ENCODE measurements around the gene FH. TPM values are rescaled to one million over a fixed set of nuclear protein-coding genes. Genes with fewer than 3 reads are reported as not detected.
A peak's percentile ranks its signal among the peaks of the same experiment; 100 is the strongest.

Gene FH
- 10 to 100 TPM; 39.9 to 69.2 (median 53.2) TPM for total RNA-seq
- polyA plus RNA-seq: 100 to 1,000 TPM in 1 of 3 donors, 10 to 100 TPM in 2; 75.0 to 125 (median 79.3) TPM

DNA sequence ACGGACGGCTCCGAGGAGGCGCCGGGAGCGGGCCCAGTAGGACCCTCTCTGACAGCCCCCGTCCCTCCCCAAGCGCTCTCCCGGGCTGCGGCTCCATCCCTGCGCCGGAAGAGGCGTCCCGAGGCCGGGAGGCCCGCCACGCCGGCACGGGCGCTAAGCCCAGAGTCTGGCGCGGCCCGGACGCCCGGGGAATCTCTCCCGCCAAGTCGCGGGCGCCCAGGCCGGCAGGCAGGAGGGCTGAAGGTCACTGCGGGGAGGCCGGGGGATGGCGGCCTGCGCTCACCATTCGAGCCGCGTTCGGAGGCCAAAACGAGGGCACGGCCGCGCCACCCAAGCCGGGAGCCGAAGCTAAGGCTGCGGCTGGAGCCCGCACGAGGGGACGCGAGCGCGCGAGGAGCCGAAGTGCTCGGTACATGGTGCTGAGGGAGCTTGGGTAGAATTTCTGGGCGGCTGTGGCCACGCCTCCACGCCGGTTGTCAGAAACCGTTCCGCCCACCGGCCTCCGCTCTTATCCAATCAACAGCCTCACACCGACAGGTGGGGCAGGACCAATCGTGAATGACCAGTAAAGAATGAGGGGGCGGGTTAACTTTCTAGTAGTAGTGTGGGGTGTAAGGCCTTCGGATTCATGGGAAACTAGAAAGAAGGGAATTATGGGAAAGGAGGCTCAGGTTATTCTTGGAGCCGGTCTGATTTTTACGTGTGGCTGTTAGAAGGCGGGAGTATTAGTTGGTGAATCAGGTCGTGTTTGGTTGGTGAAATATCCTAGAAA, at the start of gene FH:
Gene FH (minus strand): TSS at position 448 of the 772 bp plus-strand sequence. CDS start 33 bp downstream, at position 415.
- peak within 1 kb of the TSS; percentile 80 to 91 (median 84) for H3K4me3 ChIP-seq
- peaks cover 0 to 21% (median 13%) of the 10 kb centered on the region in 4 donors for H3K4me1 ChIP-seq
- peak; percentile 98 for DNase-seq
- intact Hi-C loops (cut with DNase I): loop anchor here (10.0 kb wide), 1 partner anchor 125 kb away; the partner anchor contains the start of genes CHML and OPN3
- peaks cover 0 to 9% (median 2%) of the 10 kb centered on the region in 4 donors for H3K36me3 ChIP-seq
- H3K27ac ChIP-seq: peak within 1 kb of the TSS; percentile 91 to 96 (median 95)
- H3K27me3 ChIP-seq: no peaks in the 10 kb centered on the region
- WGBS, 2 donors: 0 to 1% methylated on average over 70 of the region's 70 CpGs
- H3K9me3 ChIP-seq: no peaks in the 10 kb centered on the region
- TF ChIP-seq EP300 (IDR thresholded peaks at IDR 0.05) (no peak), POLR2AphosphoS5 (IDR thresholded peaks at IDR 0.05) (peak; percentile 86 to 97 (median 90)), POLR2A (IDR thresholded peaks at IDR 0.05) (peak; percentile 67 to 81)

DNA sequence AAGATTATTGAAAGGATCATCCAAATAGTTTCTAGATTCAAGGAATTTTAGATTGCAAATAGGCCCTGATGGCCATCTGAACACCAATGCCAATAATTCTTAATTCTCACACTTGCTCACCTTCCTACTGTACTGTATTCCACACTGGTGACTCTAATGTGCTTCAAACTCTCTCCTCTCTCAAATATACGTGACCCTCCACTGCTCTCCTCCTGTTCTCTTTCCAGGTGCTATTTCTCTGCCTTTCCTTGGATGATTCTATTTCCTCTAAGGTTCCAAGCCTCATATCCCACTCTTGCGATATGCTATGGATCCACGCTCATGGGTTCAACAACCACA, 41.3 kb upstream of the FH start:
- no peaks in the 10 kb centered on the region for H3K27me3 ChIP-seq
- no peaks in the 10 kb centered on the region for H3K9me3 ChIP-seq
- H3K4me1 ChIP-seq: no peaks in the 10 kb centered on the region
- H3K4me3 ChIP-seq: no peak overlapping the region
- no peak for DNase-seq
- H3K36me3 ChIP-seq: no peaks in the 10 kb centered on the region
- intact Hi-C loops (cut with DNase I): no loop called here
- 90 to 91% methylated on average over 3 of the region's 3 CpGs for WGBS, 2 donors
- H3K27ac ChIP-seq: no peak overlapping the region
- TF ChIP-seq, protein P1, sequence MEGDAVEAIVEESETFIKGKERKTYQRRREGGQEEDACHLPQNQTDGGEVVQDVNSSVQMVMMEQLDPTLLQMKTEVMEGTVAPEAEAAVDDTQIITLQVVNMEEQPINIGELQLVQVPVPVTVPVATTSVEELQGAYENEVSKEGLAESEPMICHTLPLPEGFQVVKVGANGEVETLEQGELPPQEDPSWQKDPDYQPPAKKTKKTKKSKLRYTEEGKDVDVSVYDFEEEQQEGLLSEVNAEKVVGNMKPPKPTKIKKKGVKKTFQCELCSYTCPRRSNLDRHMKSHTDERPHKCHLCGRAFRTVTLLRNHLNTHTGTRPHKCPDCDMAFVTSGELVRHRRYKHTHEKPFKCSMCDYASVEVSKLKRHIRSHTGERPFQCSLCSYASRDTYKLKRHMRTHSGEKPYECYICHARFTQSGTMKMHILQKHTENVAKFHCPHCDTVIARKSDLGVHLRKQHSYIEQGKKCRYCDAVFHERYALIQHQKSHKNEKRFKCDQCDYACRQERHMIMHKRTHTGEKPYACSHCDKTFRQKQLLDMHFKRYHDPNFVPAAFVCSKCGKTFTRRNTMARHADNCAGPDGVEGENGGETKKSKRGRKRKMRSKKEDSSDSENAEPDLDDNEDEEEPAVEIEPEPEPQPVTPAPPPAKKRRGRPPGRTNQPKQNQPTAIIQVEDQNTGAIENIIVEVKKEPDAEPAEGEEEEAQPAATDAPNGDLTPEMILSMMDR (IDR thresholded peaks at IDR 0.05): no peak
- TF ChIP-seq POLR2AphosphoS5 (IDR thresholded peaks at IDR 0.05) (no peak), POLR2A (IDR thresholded peaks at IDR 0.05) (no peak), EP300 (IDR thresholded peaks at IDR 0.05) (no peak)

DNA sequence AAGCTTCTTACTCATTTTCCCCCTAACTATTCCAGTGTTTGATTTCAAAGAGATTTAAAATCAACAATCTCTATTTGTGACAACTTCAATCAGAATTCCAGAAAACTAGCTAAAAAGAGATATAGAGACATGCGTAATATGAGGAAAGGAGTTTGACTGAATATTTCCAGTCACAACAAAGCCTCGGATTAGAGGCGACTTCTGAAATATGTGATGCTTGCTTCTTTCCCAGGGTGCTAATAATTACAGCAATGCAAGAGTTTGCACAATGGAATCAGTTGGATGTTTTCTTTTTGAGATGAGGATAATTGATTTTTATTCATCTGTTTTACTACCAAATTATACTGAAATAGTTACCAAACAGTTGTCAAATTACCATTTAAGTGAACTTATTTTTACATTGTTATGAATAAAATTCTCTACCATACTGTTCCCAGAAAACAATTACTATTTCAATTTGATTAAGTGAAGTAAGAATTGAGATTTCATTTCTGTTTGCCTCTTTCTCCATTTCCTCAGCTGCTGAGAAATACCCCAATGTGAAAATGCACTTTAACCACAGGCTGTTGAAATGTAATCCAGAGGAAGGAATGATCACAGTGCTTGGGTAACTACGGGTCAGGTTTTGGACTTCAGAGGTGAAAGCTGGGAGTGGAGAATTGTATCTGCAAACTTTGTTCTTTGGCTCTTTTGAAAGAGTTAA, 40.7 kb upstream of the FH start:
- no peak for DNase-seq
- Histone ChIP-seq H3K27me3 (no peaks in the 10 kb centered on the region), H3K4me3 (no peak overlapping the region), H3K4me1 (no peaks in the 10 kb centered on the region), H3K36me3 (no peaks in the 10 kb centered on the region), H3K9me3 (no peaks in the 10 kb centered on the region), H3K27ac (no peak overlapping the region)
- 86% methylated on average over 4 of the region's 4 CpGs for WGBS, 2 donors
- TF ChIP-seq, protein P1 (IDR thresholded peaks at IDR 0.05): no peak
- no peak for TF ChIP-seq EP300 (IDR thresholded peaks at IDR 0.05)
- no peak for TF ChIP-seq POLR2A (IDR thresholded peaks at IDR 0.05)
- no peak for TF ChIP-seq POLR2AphosphoS5 (IDR thresholded peaks at IDR 0.05)
- intact Hi-C loops (cut with DNase I): no loop called here

DNA sequence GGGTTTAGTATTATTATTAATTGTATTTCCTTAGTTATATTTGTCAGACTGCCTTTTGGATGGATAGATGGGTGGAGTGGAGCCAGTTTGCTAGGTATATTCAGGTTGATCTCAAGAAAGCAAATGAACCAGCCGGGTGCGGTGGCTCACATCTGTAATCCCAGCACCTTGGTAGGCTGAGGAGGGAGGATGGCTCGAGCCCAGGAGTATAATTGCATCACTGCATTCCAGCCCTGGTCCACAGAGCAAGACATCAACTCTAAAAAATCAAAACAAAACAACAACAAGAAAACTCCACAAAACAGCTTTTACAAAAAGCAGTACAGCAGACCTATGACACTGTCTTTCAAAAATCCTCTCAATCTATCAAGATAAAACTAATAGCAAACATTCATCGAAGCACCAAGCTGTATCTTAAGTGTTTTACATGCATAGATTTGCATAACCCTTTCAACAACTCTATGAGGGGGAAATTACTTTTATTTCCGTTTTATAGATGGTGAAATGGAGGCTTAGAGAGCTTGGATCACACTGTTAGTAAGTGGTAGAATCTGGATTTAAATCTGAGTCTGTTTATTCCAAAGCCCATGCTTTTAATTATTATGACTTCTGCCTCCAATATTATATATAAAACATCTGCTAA, 38.1 kb upstream of the FH start:
- intact Hi-C loops (cut with DNase I): no loop called here

More for the DNA sequence above, 38.1 kb upstream of the FH start:
- H3K27me3 ChIP-seq: no peaks in the 10 kb centered on the region
- H3K4me3 ChIP-seq: no peak overlapping the region
- no peak for DNase-seq
- no peak overlapping the region for H3K27ac ChIP-seq
- 85% methylated on average over 5 of the region's 5 CpGs for WGBS, 2 donors
- TF ChIP-seq, protein P1 (IDR thresholded peaks at IDR 0.05): no peak
- TF ChIP-seq POLR2AphosphoS5 (IDR thresholded peaks at IDR 0.05): no peak
- TF ChIP-seq POLR2A (IDR thresholded peaks at IDR 0.05): no peak
- no peak for TF ChIP-seq EP300 (IDR thresholded peaks at IDR 0.05)
- H3K9me3 ChIP-seq: no peaks in the 10 kb centered on the region
- H3K36me3 ChIP-seq: no peaks in the 10 kb centered on the region
- H3K4me1 ChIP-seq: no peaks in the 10 kb centered on the region

Measured in sigmoid colon (tissue), 7 donors.